ENCODE results near the gene MICU2.

The MICU2 gene

DNA sequence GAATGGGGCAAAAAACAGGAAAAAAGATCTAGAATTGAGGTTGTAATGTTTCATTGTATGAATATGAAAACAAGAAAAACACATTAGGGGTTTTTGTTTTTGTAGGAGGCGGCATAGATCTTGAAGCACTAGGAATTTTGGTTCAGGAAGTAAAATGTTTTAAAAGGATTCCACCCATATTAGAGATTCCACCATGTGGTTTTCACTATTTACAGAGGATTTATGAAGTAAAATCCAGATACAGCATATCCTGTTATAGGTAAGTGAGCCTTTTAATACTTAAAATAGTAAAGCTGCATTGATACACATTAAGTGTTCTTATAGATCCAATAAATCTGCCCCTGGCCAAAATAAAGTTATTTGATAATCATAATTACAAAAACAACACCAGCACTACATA is 61.4 kb downstream of the MICU2 start:
- no peak for DNase-seq

DNA sequence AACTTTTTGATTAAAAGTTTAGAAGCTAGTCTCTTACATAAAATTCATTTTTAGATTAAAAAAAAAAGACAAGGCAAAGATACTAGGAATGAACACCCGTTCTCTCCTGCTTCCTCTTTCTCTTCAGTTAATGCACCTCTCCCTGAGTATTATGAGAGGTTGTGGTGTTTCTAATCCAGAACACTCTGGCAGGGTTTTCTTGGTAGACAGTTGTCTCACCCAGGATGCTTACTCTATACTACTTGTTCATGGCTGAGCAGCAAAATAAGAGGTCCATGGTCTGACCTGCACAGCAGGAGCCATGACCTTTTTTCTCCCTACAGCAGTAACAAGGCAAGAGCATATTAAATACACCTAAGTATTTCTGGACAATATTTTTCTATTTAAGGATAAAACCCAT is 62.0 kb downstream of the MICU2 start:
- DNase-seq: no peak

DNA sequence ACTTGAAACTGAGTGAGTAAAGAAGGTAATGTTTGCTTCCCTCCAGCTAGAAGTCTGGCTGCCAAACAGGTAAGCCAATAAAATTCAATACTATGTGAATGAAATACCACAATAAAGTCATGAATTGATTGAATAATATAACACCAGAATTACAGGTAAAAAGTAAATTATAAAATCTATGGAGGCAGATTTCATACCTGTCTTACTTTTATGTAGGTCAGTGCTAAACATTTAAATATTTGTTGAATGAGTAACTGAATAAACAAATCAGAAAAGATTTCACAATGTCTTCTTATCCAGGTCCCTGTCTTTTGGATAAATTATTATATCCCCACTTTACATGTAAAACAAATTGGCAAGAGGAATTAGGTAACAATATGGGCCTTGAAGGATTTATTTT is 62.7 kb downstream of the MICU2 start:
- DNase-seq: no peak

DNA sequence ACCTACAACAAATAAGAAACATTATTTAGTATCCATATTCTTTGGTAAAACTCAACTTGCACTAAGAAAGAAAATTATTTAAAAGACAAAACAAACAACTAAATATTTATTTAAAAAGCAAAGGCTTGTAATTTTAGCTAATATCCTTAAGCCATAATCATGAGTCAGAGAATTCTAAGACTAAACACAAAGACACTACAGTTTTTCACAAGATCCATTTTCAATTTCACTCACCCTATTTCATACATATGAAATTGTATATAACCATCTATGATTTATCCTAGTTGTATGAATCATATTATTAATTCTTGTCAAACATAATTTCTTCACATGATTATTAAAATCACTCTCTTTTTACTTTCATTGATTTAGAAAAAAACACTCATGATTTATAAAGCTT is 64.3 kb downstream of the MICU2 start:
- no peak for DNase-seq

DNA sequence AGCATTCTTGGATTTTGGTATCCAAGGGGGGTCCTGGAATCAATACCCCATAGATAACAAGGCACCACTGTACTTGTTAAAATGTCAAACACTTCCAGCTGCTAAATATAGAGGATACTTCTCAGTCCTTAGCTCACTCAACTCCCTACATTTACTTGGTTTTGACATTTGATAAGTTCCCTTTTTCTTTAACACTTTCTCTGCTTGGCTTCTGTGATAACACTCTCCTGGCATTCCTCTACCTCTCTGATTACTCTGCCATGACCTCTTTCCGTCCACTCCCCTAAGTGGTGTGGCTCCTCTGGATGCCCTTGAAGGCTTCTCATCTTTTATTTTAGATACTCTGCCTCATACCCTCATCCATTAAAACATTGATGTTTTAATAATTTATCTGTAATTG is 65.2 kb downstream of the MICU2 start:
- DNase-seq: no peak

DNA sequence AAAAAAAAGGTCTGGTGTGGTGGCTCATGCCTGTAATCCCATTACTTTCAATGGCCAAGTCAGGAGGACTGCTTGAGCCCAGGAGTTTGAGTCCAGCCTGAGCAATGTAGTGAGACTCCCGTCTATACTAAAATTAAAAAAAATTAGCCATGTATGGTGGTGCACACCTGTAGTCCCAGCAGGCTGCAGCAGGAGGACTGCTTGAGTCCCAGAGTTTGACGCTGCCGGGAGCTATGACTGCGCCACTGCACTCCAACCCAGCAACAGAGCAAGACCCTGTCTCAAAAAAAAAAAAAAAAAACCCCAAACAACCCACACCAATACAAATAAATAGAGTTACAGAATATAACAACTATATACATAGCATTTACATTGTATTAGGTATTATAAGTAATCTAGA is 65.7 kb downstream of the MICU2 start:
- no peak for DNase-seq

DNA sequence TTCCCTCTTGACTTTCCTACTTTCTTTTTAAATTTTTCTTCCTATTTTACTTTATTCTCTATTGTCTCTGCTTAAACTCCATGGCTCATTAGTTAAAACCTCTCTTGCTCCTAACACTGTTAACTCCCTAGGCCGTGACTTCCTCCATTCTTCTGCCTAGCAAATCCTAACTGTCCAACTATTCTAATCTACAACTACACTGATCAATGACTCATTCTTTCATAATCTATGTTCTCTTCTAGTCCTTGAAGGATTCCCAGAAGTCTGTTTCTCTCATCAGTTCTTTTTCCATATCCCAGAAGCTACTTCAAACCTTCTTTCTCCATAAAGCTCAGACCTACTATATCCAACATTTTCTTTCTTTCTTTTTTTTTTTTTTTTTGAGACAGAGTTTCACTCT is 66.9 kb downstream of the MICU2 start:
- no peak for DNase-seq

DNA sequence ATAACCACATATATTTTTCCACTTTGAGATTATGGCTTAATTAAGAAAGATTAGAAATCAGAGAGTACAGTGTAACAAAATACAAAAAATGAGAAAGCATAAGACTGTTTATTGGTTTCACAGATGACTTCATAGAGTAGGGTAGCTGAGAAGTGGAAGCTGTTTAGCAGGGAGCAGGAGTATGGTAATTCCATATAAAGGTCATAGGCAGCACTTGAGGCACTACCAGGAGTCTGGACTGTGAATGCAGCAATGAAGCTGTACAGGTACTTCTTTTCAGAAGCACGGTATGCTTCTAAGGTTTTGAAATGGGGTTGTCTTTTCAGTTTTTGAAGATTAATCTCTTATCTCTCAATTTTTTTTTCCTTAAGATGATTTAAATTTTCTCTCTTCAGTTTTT is 69.2 kb downstream of the MICU2 start:
- no peak for DNase-seq

DNA sequence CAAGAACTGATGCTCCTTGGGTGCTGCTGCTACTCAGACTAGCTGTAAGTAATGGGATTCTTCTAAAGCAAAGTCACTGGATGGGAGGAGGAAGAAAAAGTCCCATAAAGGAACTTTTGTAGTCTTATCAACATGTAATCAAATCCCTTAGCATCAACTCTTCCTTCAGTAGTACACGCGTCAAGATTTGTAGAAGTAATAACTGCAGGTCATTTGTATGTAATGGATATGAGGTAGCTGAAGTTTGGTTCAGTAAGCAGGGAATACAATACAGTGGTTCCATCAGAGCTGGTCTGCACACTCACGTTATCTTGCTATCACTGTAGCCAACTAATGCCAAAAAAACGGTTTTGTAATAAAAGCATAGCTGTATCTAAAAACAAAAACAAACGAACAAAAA is 72.5 kb downstream of the MICU2 start:
- DNase-seq: no peak

DNA sequence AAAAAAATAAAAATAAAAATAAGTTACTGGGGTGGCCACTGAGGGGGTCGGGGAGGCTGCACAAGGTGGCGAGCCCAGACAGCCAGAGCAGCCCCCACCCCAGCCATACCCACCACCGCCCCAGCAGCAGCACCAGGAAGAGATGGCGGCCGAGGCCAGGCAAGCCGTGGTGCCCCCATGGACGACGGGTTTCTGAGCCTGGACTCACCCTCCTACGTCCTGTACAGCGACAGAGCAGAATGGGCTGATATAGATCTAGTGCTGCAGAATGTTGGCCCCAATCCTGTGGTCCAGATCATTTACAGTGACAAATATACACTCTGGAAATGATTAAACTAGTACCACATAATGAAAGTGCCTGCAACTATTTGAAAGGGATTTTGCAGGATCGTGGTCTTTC is 73.3 kb downstream of the MICU2 start:
- no peak for DNase-seq

DNA sequence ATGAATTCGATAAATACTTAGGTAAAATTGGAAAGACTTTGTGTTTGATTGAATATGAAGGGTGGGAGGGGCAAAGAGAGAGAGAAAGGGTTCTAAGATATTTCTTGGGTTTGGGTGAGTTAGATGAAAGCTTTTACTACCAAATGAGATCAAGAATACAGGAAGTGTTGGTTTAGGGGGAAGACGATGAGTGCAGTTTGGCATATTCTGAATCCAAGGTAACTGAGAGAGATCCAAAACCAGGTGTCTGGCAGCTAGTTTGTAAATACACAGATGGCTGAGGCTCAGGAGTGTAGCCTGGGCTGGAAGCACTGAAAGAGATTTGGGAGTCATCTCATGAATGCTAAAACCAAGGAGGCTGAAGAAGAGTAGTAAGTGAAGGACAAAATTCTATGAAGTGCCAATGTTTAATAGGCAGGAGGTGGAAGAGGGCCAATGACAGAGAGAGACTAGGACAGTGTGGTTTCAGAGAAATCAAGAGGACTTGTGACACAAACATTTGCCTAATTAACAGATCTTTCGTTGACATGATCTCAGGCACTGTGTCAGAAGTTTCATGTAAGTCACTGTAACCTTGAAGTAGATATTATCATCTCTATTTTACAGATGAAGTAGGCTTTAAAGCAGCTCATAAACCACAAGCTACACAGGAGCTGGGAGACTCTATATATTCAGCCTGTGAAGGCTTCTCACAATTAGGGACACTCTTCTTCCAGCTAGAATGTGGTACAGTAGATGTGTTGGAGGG is 74.7 kb downstream of the MICU2 start:
- DNase-seq: no peak

DNA sequence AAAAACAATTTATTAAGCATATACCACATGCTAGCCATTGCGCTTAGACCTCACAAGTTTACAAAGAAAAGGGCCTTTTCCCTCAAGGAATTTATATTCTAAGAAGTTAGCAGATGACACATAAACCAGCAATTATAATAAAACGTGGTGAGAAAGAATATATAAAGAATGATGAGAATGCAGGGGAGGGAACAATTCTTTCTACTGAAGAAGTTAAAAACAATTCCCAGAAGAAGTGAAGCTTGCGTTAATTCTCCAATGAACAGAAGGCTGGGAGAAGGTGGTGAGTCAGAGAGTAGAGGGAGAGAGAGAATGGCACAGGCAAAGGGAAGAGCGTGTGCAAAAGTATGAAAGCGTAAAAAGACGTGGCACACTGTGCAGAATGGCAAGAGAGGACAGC is 75.4 kb downstream of the MICU2 start:
- DNase-seq: no peak

DNA sequence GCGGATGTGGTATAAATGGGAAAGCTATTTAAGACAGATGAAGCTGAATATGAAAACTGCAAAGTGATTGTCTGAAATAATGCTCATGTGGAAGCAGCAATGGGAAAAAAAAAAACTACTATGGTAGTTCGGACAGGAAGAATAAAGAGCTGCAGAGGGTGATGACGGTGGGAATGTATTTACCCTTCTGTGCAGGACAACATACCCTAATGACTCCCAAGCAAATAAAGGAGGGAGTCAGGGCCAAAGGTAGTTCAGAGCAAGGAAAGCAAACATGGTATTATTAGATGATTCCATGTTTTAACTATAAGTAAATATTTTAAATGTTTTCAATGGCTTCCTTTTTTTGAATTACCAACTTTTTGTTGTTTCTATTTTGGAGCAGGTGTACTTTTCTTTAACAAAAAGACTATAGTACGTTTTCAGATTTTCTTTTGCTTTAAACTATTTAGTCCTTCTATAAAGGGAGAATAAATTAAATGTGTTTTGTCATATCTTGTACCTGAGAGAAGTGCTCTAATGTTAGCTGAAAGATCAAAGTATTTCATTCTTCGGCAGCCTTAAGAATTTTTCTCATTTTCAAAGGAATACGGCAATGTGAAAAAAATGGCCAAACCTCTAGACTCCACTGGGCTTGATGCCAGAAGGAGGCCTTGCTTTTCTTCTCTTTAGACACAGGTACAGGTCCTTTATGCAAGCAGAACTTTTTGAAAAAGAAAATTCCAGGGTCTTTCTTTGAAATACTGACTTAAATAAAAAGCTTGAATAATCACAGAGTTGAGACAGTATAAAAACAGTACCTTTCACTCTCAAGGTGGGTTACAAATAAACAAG is 77.0 kb downstream of the MICU2 start:
- DNase-seq: no peak

DNA sequence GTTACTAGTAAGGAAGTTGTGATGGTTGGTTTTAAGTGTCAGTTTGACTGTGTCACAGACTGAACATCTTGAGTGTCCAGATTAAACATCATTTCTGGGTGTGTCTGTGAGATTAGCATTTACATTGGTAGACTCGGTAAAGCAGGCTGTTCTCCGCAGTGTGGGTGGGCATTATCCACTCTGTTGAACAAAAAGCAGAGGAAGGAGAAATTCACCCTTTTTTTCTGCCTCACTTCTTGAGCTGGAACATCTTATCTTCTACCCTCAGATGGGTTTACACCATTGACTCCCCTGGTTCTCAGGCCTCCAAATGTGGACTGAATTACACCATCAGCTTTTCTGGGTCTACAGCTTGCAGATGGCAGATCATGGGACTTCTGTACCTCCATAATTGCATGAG is 81.1 kb downstream of the MICU2 start:
- no peak for DNase-seq

DNA sequence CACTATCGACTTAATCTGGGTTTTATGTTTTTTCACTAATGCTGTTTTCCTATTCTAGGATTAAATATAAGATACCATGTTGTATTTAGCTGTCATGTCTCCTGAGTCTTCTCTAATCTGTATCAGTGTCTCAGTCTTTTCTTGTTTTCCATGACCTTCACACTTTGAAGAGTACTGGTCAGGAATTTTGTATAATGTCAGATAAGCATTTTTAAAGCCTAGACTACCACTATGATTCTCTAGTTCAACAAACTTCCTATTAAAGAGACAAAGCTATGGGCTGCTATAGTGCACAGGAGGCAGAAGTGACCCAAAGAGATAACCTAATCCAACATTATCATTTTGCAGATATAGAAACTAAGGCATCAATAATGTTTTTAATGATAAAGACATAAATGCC is 81.8 kb downstream of the MICU2 start:
- no peak for DNase-seq

DNA sequence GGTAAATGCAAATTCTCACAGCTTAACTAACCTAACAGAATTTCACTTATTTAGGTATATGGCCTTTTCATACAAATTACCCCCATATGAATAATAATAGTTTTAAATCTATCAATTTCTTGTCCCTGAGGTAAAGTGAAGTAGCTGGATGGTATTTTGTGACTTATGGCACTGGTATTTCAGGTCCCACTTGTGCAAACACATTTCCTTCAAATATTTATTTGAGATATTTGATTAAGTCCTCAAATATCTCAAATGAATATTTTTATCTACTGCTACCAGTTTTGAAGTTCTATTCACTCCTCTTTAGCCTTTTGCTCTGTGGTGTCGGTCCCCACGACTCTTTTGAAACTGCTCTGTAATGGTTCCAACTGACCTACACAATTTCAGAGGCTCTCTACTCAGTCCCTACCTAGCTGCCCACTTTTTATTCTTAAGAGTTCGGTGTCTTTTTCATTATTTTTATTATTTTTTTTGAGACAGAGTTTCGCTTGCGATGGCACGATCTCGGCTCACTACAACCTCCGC is 85.3 kb downstream of the MICU2 start:
- no peak for DNase-seq

DNA sequence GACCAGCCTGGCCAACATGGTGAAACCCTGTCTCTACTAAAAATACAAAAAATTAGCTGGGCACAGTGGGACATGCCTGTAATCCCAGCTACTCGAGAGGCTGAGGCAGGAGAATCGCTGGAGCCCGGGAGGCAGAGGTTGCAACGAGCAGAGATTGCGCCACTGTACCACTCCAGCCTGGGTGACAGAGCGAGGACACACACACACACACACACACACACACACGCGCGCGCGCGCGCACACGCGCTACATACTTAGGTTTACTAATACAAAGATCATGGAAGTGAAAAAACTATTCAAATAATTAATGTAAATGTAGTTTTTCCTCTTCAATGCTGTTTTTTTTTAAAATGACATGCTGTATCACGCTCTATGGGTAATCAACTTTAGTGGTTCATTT is 86.4 kb downstream of the MICU2 start:
- no peak for DNase-seq

DNA sequence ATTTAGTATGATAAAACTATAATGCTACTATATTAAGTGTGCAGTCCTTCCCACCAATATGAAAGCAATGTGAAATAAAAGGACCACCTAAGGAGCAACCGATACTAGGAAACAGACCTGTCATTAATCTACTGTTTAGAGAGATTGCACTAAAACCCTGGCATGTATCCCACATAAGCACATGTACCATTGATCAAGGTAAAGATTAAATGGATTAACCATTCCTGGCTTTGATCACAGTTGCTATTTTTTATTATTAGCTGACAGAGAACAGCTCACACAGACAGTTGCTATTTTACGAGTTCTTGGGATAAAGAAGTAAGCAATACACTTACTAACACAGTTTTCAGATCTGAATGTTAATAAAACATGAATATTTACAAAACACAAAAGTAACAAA is 87.2 kb downstream of the MICU2 start:
- no peak for DNase-seq

DNA sequence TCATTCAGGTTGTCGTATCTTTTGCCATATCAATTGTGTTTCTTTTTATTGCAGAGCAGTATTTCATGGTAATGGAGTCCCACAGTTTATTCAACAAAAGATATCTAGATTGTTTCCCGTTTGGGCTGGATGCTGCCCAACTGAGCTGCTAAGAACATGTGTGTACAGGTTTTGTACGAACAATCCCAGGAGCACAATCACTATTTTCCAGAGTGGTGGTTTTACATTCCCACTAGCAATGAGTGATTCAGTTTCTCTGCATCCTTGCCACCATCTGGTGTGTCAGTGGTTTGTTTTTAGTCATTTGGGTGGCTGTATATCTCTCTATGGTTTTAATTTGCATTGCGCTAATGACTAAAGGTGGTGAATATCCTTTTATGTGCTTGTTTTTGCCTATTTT is 92.1 kb downstream of the MICU2 start:
- DNase-seq: no peak

DNA sequence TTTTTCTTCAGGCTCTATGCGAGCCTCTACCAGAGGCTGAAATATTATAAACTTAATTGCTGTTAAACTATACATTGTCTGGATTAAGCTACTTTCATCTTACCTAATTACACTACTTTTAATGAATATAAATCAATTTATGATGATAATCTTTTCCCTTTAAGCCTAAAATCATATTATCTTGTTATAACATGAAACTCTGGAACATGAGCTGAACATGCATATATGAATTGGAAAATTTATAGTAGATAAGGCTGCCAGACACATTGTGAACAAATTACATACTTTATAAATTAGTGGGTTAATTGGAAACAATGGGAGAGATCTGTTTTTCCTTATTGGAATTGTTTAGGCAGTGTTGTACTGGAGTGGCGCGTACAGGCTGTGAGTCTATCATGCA is 99.6 kb downstream of the MICU2 start:
- no peak for DNase-seq

DNA sequence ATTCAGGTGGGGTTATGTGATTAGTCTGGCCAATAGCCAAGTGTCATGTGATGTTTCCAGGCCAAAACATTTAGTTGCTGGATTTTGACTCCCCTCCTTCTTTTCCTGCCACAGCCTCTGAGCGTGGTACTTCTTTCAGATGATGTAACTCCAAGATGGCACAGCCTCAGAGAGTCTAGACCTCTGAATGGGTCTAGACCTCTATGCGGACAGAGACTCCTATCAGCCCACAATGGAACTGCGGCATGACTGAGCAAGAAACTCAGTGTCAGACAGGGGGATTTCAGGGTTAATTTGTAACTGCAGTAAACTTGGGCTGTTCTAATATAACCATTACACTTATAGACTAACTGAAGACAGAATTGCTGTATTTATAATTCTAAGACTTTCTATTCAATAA is 102.3 kb downstream of the MICU2 start:
- DNase-seq: no peak

DNA sequence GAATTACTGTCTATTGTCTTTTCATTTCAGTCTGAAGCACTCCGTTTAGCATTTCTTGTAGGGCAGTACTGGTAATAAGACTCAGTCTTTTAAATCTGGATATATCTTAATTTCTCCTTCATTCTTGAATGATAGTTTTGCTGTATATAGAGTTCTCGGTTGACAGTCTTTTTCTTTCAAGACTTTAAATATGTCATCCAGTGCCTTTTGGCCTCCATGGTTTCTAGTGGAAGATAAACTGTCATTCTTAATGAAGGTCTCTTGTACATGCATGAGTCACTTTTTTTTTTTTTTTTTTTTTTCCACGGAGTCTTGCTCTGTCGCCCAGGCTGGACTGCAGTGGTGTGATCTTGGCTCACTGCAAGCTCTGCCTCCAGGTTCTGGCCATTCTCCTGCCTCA is 117.6 kb downstream of the MICU2 start:
- no peak for DNase-seq

DNA sequence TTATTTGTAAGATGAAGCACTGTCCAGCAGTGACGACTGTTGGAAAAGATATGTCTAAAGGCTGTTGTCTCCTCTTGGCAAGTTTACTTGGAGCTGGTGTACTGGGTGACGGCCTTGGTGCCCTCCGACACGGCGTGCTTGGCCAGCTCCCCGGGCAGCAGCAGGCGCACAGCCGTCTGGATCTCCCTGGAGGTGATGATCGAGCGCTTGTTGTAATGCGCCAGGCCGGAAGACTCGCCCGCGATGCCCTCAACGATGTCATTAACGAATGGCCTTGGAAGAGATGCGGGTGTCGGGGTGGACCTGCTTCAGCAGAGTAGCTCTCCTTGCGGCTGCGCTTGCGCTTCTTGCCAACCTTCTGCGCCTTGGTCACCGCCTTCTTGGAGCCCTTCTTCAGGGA is 120.2 kb downstream of the MICU2 start:
- no peak for DNase-seq

DNA sequence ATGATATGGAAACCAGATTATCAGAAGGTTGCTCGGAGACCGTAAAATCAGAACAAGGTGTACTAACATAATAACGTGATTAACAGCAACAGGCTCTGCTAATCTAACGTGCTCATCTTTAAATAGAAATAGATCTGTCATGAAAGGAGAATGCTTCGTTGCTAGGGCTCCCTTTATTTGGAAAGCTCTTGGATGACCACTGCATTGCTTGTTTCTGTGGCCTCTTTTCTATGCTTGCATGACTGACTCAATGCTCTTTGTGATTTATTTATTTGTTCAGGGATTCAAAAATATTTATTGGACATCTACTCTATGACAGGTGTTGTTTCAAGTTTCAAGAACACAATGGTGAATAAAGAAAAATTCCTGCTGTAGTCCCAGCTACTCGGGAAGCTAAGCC is 122.6 kb downstream of the MICU2 start:
- DNase-seq: no peak
